Measurements from ENCODE around the gene FOXN4.

GRCh38 chr12:109247831-109248654 lies 61.0 kb downstream of the FOXN4 start:
- TF ChIP-seq CTCF (IDR thresholded peaks at IDR 0.05) (no peak), POLR2A (IDR thresholded peaks at IDR 0.05) (no peak)
